Kidney glomerular epithelial cell (primary cell): ENCODE measurements around the gene AMBN.

Experiments
- DNase-seq: peaks from one replicate; lab custom pipeline; 2025; lab: John Stamatoyannopoulos, UW

The AMBN gene

DNA sequence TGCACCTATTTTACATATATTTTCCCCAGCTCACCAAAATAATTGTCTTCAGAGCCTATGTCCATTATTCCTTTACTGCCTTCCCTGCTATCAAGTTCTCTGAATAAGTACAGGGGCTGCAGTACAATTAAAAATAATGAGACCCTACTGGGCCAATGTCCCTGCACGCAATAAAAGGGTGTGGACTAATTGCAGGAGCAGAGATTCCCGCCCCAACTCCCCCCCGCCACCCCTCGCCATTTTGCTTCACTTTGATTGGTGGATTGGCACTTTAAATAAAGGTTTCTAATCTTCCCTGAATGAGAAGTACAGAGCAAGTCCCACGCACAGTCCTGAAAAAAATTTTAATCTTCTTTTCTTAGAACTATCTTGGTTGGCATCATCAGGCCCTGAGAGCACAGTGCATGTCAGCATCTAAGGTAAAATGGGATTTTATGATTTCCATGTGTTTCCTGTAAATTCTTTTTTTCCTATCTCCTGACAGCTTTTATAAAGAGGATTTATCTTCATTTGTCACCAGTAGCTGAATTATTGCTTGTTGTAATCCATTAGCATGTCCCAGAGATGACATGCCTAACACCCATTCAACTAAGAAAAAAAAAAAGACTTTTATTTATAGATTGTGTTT is at the start of gene AMBN:
Gene AMBN, plus strand, starts transcription at position 302 of the 628 bp plus-strand sequence. Its CDS starts 103 bp downstream, at position 405.
- no peak for DNase-seq

DNA sequence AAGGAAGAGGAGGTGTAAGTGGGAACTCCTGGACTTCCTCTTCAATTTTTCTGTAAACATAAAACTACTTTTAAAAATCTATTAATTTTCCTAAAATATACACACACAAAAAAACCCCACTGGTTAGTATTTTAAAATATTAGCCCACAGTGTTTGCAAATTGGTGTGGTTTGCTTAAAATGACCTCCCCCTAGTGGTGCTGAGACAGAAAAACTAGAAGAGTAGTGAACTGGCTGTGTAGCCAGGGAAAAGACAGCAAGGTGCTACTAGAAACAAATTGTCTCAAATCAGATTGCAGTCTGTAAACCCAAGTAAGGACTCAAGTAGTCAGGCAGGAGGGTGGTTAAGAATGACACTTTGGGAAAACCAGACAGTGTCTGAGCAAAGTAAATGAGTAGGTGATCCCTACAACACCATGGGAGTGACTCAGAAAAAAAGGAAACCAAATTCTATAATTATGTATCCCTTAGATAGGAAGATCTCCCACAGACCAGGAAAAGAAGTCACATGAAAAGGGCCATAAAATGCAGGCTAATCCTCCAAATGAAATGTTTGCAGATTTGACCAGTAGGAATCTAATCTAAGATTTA is 47.7 kb upstream of the AMBN start:
- no peak for DNase-seq

DNA sequence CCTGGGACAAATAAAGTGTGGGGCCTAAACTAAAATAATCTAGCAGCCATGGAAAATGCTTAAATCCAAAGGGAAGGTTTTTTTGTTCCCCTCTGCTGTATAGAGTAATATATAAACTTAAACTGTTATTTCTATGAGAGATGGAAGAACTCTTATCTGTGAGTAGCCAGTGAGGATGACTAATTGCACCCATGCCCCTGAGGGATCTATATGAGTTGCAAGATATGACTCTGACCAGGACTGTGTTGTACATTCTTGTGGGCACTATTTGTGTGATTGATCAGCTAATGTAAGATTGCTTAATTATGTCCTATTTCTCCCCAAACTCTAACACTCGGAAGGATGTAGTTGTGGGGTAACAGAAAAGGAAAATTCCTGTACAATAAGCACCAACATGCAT is 35.2 kb upstream of the AMBN start:
- DNase-seq = no peak

DNA sequence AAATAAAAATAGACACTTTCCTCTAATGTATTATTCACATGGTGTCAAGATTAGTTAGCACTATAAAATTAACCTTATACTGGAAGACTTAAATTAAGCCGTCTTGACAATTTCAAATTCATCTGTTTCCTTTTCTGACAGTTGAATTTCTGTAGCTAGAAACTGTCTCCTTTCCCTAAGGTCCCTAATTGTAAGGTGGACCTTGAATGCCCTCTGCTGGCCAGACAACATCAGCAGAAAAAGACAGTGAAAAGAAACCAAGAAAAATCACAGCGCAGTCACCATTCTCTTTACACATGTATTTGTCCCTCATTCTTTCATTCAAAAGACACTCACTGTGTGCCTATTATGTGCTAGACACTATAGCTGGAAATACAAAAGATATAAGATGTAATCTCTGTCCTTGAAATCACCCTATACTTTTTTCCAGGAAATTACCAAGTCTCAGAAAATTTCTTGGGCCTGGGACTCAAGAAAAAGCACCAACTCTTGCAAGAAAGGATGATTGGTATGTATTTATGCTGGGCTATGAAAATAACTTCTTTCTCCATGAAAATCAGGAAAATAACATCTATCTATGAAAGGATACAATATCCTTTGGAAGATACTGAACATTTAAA is 32.7 kb upstream of the AMBN start:
- DNase-seq = peak; percentile 63

DNA sequence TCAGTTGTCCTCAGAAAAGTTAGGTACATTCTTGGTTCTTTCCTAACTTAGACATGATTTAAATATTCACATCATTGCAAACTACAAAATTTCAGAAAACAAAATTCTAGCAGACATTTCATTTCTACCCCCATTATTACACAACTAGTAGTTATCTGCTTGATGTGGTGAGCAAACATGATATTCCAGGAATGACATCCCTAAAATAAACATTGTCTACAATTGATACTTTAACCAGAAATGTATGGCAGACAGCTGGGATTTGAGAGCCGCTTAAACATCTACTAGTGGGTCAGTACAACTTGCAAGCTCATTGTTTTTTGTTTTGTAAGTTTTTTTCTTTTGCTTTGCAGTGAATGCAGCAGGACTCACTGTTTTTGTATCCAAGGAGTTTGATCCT is 32.1 kb upstream of the AMBN start:
- DNase-seq = no peak

- DNase-seq = no peak
Measured at GRCh38 chr4:70564033-70564432, 28.0 kb upstream of the AMBN start.

DNA sequence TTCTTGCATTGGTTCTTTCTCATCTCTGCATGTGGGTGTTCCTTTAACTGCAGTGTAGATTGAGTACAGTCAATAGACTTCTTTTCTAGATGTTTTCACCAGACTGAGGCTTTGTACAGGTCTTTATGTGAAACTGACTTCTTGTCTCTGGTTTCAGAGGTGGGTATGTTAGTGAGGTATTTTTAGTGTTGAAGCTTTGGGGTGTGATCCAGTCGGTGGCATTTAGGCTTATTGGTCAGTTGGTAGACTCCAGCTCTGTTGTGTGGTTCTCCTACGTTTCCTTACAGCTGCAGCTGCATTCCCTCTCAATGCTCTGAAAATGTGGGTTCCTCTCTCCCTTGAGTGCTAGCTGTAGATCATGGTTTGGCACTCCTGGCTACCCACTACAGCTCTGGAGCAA is 21.3 kb upstream of the AMBN start:
- DNase-seq = no peak

- no peak for DNase-seq
Measured at GRCh38 chr4:70571772-70572171, 20.3 kb upstream of the AMBN start.

GRCh38 chr4:70575964-70576363 is 16.1 kb upstream of the AMBN start:
- no peak for DNase-seq

GRCh38 chr4:70577220-70577927 is 14.7 kb upstream of the AMBN start:
- DNase-seq = no peak

GRCh38 chr4:70581980-70582379 is 10.1 kb upstream of the AMBN start:
- no peak for DNase-seq

DNA sequence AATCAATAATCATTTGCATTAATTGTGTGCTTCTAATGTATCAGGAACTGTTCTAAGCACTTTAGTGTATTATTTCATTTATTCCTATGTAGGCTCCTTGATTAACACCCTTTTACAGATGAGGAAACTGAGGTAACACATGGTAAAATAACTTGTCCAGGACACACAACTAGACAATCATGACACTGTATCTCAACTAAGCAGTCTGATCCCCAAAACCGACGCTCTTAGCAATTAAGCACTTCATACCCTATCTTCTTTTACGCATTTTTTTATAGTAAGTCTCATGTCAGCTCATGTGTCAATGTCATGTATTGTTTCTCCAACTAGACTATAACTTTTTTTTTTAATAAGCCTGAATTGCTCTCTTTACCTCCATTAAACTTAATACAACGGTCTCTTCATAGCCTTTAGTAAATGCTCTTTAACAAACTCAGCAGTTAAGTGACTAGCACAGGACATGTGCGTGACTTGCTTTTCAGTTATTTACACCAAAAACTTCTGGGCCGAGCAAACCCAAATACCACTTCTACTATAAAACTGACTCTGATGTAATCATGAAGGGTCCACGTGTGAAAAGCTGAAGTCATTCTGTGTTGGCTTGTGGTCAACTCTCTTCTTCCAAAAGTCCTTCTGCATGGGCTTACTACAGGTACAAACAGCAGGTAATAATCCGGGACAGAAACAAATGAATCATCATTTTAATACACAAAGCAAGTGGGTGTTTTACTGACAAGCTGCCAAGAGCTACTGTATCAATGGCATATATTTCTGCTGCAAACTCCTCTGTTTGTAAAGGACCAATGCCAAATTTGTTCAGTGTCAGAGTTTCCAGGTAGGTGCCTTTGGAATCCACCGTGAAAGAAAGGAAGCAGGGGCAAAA is 7.9 kb upstream of the AMBN start:
- DNase-seq = peak; percentile 57

DNA sequence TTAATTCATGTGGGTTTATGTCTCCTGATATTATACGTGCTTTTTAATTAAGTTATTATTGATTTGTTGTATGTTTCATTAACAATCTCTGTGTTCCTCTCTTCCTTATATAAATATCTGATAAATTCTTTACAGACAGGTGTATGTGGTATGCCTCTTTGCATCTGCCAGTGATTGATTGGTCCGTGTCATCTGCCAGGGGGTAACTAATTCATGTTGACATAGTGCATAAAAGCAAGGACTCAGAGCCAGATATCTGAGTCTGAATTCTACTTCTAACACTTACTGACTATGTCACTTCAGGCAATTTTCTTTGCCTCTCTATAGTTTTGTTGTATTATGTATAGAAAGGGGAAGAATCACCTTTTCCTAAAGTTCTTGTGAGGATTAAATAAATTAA is 5.2 kb upstream of the AMBN start:
- no peak for DNase-seq

DNA sequence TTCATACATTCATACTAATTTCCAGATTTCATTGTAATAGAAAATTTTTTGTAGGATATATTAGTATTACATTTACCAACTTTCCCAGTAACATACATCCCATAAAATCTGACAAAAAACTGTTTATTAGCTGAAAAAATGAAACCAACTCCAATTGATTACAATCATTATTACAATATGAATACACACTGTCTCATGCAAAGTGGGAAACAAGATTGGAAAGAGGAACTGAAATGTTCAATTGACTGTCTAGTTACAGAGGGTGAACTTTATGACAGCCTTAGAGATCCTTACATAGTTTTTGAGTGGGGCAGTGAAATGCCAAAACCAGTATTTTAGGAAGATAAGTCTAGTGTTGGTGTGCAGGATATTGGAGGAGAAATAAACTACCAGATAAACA is 2.3 kb upstream of the AMBN start:
- no peak for DNase-seq

- no peak for DNase-seq
Measured at GRCh38 chr4:70594196-70594595, 2.1 kb downstream of the AMBN start.

DNA sequence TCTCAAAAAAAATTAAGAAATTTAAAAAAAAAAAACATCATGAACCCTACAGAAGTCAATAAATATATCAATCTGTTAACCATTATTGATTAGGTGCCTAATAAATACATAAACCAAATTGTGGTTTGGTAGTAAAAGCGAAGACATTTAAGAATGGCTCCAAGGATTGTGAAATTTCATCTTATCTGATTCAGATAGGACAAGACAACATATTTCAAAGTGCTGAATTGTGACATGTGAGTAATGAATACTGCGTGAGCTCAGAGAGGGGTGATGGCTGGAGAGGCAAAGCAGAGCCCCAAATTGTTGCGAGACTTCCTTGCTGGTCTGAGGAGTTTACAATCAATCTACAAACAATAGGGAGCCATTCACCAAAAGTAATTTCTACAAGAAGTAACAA is 8.2 kb downstream of the AMBN start:
- no peak for DNase-seq

DNA sequence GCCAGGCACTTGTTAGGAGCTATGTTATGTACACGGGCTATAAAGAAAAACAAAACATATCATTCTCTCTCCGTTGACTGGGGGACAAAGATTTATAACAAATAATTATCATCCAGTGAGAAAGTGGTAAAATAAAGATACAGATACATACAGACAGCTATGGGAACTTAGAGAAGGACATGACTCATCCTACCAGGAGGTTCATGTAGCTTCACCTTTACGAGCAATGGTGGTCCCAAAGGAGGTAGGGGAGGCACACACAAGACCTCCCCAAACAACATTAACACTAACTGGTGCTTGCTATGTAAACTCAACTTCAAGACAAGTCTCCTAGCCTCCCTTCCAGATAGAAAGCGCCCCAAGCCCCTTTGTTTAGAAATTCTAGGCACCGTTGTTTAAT is 8.9 kb downstream of the AMBN start:
- DNase-seq = no peak

DNA sequence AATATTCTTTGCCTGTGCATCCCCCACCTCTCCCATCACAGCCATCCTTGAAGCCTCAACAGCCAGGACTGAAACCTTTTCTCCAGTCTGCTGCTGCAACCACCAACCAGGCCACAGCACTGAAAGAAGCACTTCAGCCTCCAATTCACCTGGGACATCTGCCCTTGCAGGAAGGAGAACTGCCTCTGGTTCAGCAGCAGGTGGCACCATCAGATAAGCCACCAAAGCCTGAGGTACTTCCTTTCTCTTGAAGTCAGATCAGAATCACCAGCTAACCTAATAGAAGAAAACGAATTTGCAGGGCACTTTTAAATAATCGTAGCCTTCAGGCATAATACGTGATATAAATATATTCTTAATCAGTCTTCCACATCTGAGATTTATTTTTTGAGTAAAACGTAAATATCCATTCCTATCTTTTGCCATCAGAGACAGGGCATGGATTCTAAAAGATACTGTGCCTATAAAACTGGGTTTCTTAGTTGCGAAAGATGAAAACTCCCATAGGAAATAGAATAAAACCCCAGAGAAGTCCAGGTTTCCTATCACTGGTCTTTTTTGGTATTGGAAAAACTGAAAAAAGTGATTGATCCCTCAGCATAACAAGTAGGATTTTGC is 9.5 kb downstream of the AMBN start:
- DNase-seq = peak; percentile 82

DNA sequence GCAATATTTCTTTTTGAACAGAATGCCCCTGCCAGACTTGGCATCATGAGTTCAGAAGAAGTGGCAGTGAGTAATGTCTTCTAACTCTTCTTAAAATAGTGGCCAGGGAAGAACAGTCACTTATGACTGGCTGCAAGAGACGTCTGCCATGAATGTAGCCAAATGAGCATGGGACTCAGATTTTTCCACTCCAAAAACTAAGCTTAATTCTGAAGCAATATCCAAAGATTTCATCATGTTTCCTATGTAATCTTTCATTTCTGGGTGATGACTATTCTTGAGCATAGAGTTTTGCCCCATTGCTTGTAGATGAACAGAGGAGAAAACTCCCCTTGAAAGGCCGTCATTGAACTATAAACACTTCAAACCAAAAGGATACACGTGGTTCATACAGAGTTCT is 11.8 kb downstream of the AMBN start:
- no peak for DNase-seq

DNA sequence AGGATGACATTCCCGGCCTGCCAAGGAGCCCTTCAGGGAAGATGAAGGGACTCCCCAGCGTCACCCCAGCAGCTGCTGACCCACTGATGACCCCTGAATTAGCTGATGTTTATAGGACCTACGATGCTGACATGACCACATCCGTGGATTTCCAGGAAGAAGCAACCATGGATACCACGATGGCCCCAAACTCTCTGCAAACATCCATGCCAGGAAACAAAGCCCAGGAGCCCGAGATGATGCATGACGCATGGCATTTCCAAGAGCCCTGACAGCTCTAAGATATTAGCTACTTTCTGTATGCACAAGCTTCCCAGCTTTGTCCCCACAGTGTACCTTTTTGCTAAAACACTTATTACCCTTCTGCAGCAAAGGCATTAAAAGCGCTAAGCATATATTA is 14.4 kb downstream of the AMBN start:
- no peak for DNase-seq

- no peak for DNase-seq
Measured at GRCh38 chr4:70607334-70607853, 15.3 kb downstream of the AMBN start.
